Measurements from ENCODE around the gene CAMTA1. TPM values are rescaled to one million over a fixed set of nuclear protein-coding genes. Genes with fewer than 3 reads are reported as not detected.

CAMTA1 gene
- total RNA-seq, 1 donor from 2014 or later: 160 TPM

- no peak overlapping the region for H3K27ac ChIP-seq (replicated peaks)
- H3K36me3 ChIP-seq: no peaks in the 10 kb centered on the region
- no peaks in the 10 kb centered on the region for H3K4me1 ChIP-seq
- intact Hi-C loops (cut with micrococcal nuclease): no loop called here
- H3K4me3 ChIP-seq: no peak overlapping the region
- DNase-seq: no peak
- no peaks in the 10 kb centered on the region for H3K9me3 ChIP-seq (replicated peaks)
- TF ChIP-seq, protein P1, sequence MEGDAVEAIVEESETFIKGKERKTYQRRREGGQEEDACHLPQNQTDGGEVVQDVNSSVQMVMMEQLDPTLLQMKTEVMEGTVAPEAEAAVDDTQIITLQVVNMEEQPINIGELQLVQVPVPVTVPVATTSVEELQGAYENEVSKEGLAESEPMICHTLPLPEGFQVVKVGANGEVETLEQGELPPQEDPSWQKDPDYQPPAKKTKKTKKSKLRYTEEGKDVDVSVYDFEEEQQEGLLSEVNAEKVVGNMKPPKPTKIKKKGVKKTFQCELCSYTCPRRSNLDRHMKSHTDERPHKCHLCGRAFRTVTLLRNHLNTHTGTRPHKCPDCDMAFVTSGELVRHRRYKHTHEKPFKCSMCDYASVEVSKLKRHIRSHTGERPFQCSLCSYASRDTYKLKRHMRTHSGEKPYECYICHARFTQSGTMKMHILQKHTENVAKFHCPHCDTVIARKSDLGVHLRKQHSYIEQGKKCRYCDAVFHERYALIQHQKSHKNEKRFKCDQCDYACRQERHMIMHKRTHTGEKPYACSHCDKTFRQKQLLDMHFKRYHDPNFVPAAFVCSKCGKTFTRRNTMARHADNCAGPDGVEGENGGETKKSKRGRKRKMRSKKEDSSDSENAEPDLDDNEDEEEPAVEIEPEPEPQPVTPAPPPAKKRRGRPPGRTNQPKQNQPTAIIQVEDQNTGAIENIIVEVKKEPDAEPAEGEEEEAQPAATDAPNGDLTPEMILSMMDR (IDR thresholded peaks at IDR 0.05; ENCODE audit: borderline replicate concordance): no peak
- peaks cover 9% of the 10 kb centered on the region for H3K27me3 ChIP-seq (ENCODE audit: low read depth)
Observed at GRCh38 chr1:7225711-7226505, 440.7 kb downstream of the CAMTA1 start.

DNA sequence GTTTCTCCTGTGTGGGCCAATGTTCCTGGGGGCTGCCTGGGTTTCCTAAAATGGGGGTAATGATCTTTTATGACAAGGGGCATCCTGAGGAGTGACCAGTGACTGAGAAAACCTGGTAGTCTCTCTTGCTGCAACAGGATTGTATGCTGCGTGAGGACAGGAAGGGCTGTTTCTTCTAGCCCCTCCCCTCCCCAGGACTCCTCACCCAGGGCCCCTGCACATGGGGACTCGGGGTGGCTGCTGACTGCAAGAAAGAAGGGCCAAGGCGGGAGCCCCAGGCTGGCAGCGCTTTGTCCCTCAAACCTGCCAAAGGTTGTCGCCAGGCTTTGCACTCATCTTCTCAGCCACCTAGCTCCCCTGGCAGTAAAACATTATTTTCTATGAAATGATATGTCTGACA lies 442.4 kb downstream of the CAMTA1 start:
- TF ChIP-seq, protein P1 (IDR thresholded peaks at IDR 0.05; ENCODE audit: borderline replicate concordance): no peak
- DNase-seq: no peak
- Histone ChIP-seq H3K4me1 (no peaks in the 10 kb centered on the region), H3K4me3 (no peak overlapping the region), H3K9me3 (replicated peaks) (no peaks in the 10 kb centered on the region), H3K36me3 (no peaks in the 10 kb centered on the region), H3K27me3 (ENCODE audit: low read depth) (peaks cover 9% of the 10 kb centered on the region), H3K27ac (replicated peaks) (no peak overlapping the region)
- intact Hi-C loops (cut with micrococcal nuclease): no loop called here

- H3K4me1 ChIP-seq: no peaks in the 10 kb centered on the region
- no peak for DNase-seq
- H3K9me3 ChIP-seq (replicated peaks): no peaks in the 10 kb centered on the region
- H3K27ac ChIP-seq (replicated peaks): no peak overlapping the region
- H3K27me3 ChIP-seq (ENCODE audit: low read depth): peaks cover 9% of the 10 kb centered on the region
- TF ChIP-seq, protein P1 (IDR thresholded peaks at IDR 0.05; ENCODE audit: borderline replicate concordance): no peak
- no peaks in the 10 kb centered on the region for H3K36me3 ChIP-seq
- no peak overlapping the region for H3K4me3 ChIP-seq
- intact Hi-C loops (cut with micrococcal nuclease): no loop called here
Observed at GRCh38 chr1:7228252-7228961, 443.2 kb downstream of the CAMTA1 start.

GRCh38 chr1:7229186-7229585 lies 443.9 kb downstream of the CAMTA1 start:
- no peak for DNase-seq
- Histone ChIP-seq H3K27ac (replicated peaks) (no peak overlapping the region), H3K4me1 (no peaks in the 10 kb centered on the region), H3K27me3 (ENCODE audit: low read depth) (peaks cover 9% of the 10 kb centered on the region), H3K9me3 (replicated peaks) (no peaks in the 10 kb centered on the region), H3K4me3 (no peak overlapping the region), H3K36me3 (no peaks in the 10 kb centered on the region)
- intact Hi-C loops (cut with micrococcal nuclease): no loop called here
- TF ChIP-seq, protein P1 (IDR thresholded peaks at IDR 0.05; ENCODE audit: borderline replicate concordance): no peak

- intact Hi-C loops (cut with micrococcal nuclease): no loop called here
- Histone ChIP-seq H3K36me3 (no peaks in the 10 kb centered on the region), H3K27me3 (ENCODE audit: low read depth) (peaks cover 9% of the 10 kb centered on the region), H3K9me3 (replicated peaks) (no peaks in the 10 kb centered on the region), H3K4me1 (no peaks in the 10 kb centered on the region), H3K4me3 (no peak overlapping the region), H3K27ac (replicated peaks) (no peak overlapping the region)
- TF ChIP-seq, protein P1 (IDR thresholded peaks at IDR 0.05; ENCODE audit: borderline replicate concordance): no peak
- no peak for DNase-seq
Observed at GRCh38 chr1:7229696-7230631, 444.7 kb downstream of the CAMTA1 start.

Data from left ventricle myocardium inferior (tissue), 1 donor.